Gastrocnemius medialis (tissue), 4 donors: ENCODE measurements around the gene DBNDD2.

Experiments used
- CTCF ChIP-seq, 5 experiments: fragments of 450-650 bp in 3 of 5; fragments of 200-600 bp in 2 of 5; sonication (generic) in 2 of 5; IDR thresholded peaks in 4 of 5; conservative IDR thresholded peaks in 1 of 5; 1 replicate in 4 of 5; 2 replicates in 1 of 5; pipeline ENCODE4 v1.5.1; 2016 to 2019; ENCODE audit warnings: antibody characterized with exemption in 5 of 5, mild to moderate bottlenecking in 3 of 5, moderate library complexity in 3 of 5
- POLR2A ChIP-seq, 2 donors: fragments of 450-650 bp; IDR thresholded peaks; one replicate each; pipeline ENCODE4 v1.6.1; 2017; ENCODE audit warnings: antibody characterized with exemption in 2 of 2, mild to moderate bottlenecking in 2 of 2, moderate library complexity in 2 of 2

GRCh38 chr20:45359069-45359405, 49.1 kb upstream of the DBNDD2 start:
- no peak for TF ChIP-seq CTCF (IDR thresholded peaks at IDR 0.05 in 4 of 5, conservative IDR thresholded peaks at IDR 0.05 in 1 of 5)
- TF ChIP-seq POLR2A (IDR thresholded peaks at IDR 0.05) = peak in 1 of 2 donors; percentile 23
